C4-2B (cell line): Measurements from ENCODE around the gene GABRB3.

Experiments used
- H3K27ac ChIP-seq: fragments of 450-650 bp; 2 replicates; pipeline ENCODE4 v1.5.1; 2017
- CTCF ChIP-seq: fragments of 450-650 bp; conservative IDR thresholded peaks from 2 replicates; pipeline ENCODE4 v1.5.1; 2017; ENCODE audit warnings: mild to moderate bottlenecking
- ZFX ChIP-seq: fragments of 450-650 bp; IDR thresholded peaks from 2 replicates; pipeline ENCODE4 v1.6.1; 2017

GABRB3 gene

GRCh38 chr15:26772154-26773066 is at the start of gene GABRB3:
Gene GABRB3, minus strand, starts transcription at chr15:26773066.
- peak within 1 kb of the TSS; percentile 61 for H3K27ac ChIP-seq
- TF ChIP-seq ZFX (no peak), CTCF (no peak)

- TF ChIP-seq CTCF (no peak), ZFX (no peak)
- no peak overlapping the region for H3K27ac ChIP-seq
Observed at GRCh38 chr15:26807517-26808427, 34.9 kb upstream of the GABRB3 start.

GRCh38 chr15:26806574-26806973 is 33.7 kb upstream of the GABRB3 start:
- no peak for TF ChIP-seq ZFX
- TF ChIP-seq CTCF, result no peak
- H3K27ac ChIP-seq, result no peak overlapping the region

- no peak for TF ChIP-seq ZFX
- no peak for TF ChIP-seq CTCF
- no peak overlapping the region for H3K27ac ChIP-seq
Observed at GRCh38 chr15:26806151-26806550, 33.3 kb upstream of the GABRB3 start.

- H3K27ac ChIP-seq, result no peak overlapping the region
- TF ChIP-seq CTCF, result no peak
- TF ChIP-seq ZFX, result no peak
Observed at GRCh38 chr15:26805470-26805869, 32.6 kb upstream of the GABRB3 start.

- TF ChIP-seq CTCF, result no peak
- no peak for TF ChIP-seq ZFX
- H3K27ac ChIP-seq, result no peak overlapping the region
Observed at GRCh38 chr15:26804063-26804804, 31.4 kb upstream of the GABRB3 start.
